SK-N-SH (cell line): ENCODE measurements around the gene ANKMY1. TPM values are rescaled to one million over a fixed set of nuclear protein-coding genes. Genes with fewer than 3 reads are reported as not detected.

Source experiments
- CTCF ChIA-PET: fragments of 300-600, 350-600 bp; formaldehyde crosslinking; extraction: SDS; loops from one replicate; lab custom pipeline; 2021; lab: Yijun Ruan, JAX
- POLR2A ChIA-PET: fragments of 350-600 bp; sonication (Branson Sonifier 250); formaldehyde crosslinking; extraction: SDS; loops from one replicate; lab custom pipeline; 2020; ENCODE audit warnings: antibody characterized with exemption, inconsistent platforms; lab: Yijun Ruan, JAX
- DNase-seq: peaks from one replicate; pipeline ENCODE4 v3.0.0; 2012
- H2AFZ ChIP-seq: fragments of 200-600 bp; sonication (generic); 2 replicates; pipeline ENCODE4 v1.8.1; 2016; ENCODE audit warnings: antibody characterized with exemption, mild to moderate bottlenecking, low read depth
- H3F3A ChIP-seq: fragments of 200-600 bp; sonication (generic); replicated peaks from 2 replicates; pipeline ENCODE3; 2016; ENCODE audit warnings: antibody characterized with exemption, mild to moderate bottlenecking; ENCODE audit not compliant: insufficient read depth
- H3K27ac ChIP-seq, 2 experiments: fragments of 200-500 bp in 1 of 2; fragments of 200-600 bp in 1 of 2; sonication (Bioruptor generic) in 1 of 2; sonication (generic), shearing (Covaris generic) in 1 of 2; 2 replicates each; pipeline versions ENCODE4 v1.5.1 to v1.6.1; 2014 to 2016; ENCODE audit warnings: low read depth in 2 of 2, inconsistent platforms in 1 of 2, low read length in 1 of 2, mild to moderate bottlenecking in 1 of 2, mixed read lengths in 1 of 2
- H3K27me3 ChIP-seq: fragments of 200-600 bp; sonication (generic), shearing (Covaris generic); 2 replicates; pipeline ENCODE4 v1.6.1; 2016; ENCODE audit warnings: mixed run types; ENCODE audit not compliant: insufficient read depth
- H3K36me3 ChIP-seq, 2 experiments: fragments of 200-500 bp in 1 of 2; fragments of 200-600 bp in 1 of 2; sonication (Bioruptor generic) in 1 of 2; sonication (generic) in 1 of 2; replicated peaks in 1 of 2; 2 replicates each; pipeline versions ENCODE3 to v1.5.1; 2014 to 2016; ENCODE audit warnings: low read length in 1 of 2, mild to moderate bottlenecking in 1 of 2; ENCODE audit not compliant: insufficient read depth in 2 of 2, control insufficient read depth in 1 of 2
- H3K4me1 ChIP-seq, 2 experiments: fragments of 200-500 bp in 1 of 2; fragments of 200-600 bp in 1 of 2; sonication (Bioruptor generic) in 1 of 2; sonication (generic), shearing (Covaris generic) in 1 of 2; 2 replicates each; pipeline versions ENCODE4 v1.5.1 to v1.6.1; 2014 to 2016; ENCODE audit warnings: low read depth in 1 of 2, low read length in 1 of 2, mixed run types in 1 of 2; ENCODE audit not compliant: insufficient read depth in 2 of 2, control insufficient read depth in 1 of 2
- H3K4me2 ChIP-seq: fragments of 200-600 bp; sonication (generic), shearing (Covaris generic); 2 replicates; pipeline ENCODE4 v1.6.1; 2017; ENCODE audit warnings: mixed run types
- H3K4me3 ChIP-seq, 2 experiments: fragments of 200-500 bp in 1 of 2; fragments of 200-600 bp in 1 of 2; sonication (Bioruptor generic) in 1 of 2; sonication (generic), shearing (Covaris generic) in 1 of 2; 2 replicates each; pipeline versions ENCODE4 v1.5.1 to v1.8.1; 2014 to 2016; ENCODE audit warnings: low read depth in 2 of 2, inconsistent platforms in 1 of 2, low read length in 1 of 2, mild to moderate bottlenecking in 1 of 2, mixed read lengths in 1 of 2, moderate library complexity in 1 of 2
- H3K79me2 ChIP-seq: fragments of 200-600 bp; sonication (generic); 2 replicates; pipeline ENCODE4 v1.8.1; 2017; ENCODE audit warnings: mild to moderate bottlenecking; ENCODE audit not compliant: insufficient read depth
- H3K9ac ChIP-seq: fragments of 200-600 bp; sonication (generic); 2 replicates; pipeline ENCODE4 v1.6.1; 2017; ENCODE audit warnings: mixed run types
- H3K9me2 ChIP-seq: fragments of 200-600 bp; sonication (generic); 2 replicates; pipeline ENCODE4 v1.6.1; 2017; ENCODE audit warnings: mixed run types
- H3K9me3 ChIP-seq: fragments of 200-600 bp; sonication (generic); 2 replicates; pipeline ENCODE4 v1.6.1; 2017; ENCODE audit warnings: mixed run types, mild to moderate bottlenecking, moderate library complexity
- H4K20me1 ChIP-seq: fragments of 200-600 bp; sonication (generic); 2 replicates; pipeline ENCODE4 v1.6.1; 2017; ENCODE audit warnings: mild to moderate bottlenecking, mixed run types; ENCODE audit not compliant: insufficient read depth
- CHD2 ChIP-seq: fragments of 150-350 bp; IDR thresholded peaks from 2 replicates; pipeline ENCODE4 v1.6.1; 2018; ENCODE audit warnings: low read length; ENCODE audit not compliant: partially characterized antibody
- CTCF ChIP-seq: fragments of 200-600 bp; sonication (generic); IDR thresholded peaks from 2 replicates; pipeline ENCODE4 v1.6.1; 2017; ENCODE audit warnings: antibody characterized with exemption, mild to moderate bottlenecking, moderate library complexity
- ELF1 ChIP-seq: IDR thresholded peaks from 2 replicates; pipeline ENCODE4 v1.4.0; 2012
- EZH2phosphoT487 ChIP-seq: fragments of 200-600 bp; sonication (generic); IDR thresholded peaks from 2 replicates; pipeline ENCODE4 v1.6.1; 2017; ENCODE audit warnings: low read depth, mixed run types, mild to moderate bottlenecking, antibody characterized with exemption, moderate library complexity, borderline replicate concordance
- FOSL2 ChIP-seq: IDR thresholded peaks from 2 replicates; pipeline ENCODE4 v1.4.0; 2012; ENCODE audit warnings: low read depth, mild to moderate bottlenecking, moderate library complexity, borderline replicate concordance
- FOXM1 ChIP-seq: IDR thresholded peaks from 2 replicates; pipeline ENCODE4 v1.4.0; 2012; ENCODE audit warnings: low read depth, mild to moderate bottlenecking
- GABPA ChIP-seq: IDR thresholded peaks from 2 replicates; pipeline ENCODE4 v1.4.0; 2012; ENCODE audit warnings: low read depth, mild to moderate bottlenecking
- MEF2A ChIP-seq: IDR thresholded peaks from 2 replicates; pipeline ENCODE4 v1.4.0; 2012; ENCODE audit warnings: low read depth, borderline replicate concordance
- NFIC ChIP-seq: IDR thresholded peaks from 2 replicates; pipeline ENCODE4 v1.4.0; 2012; ENCODE audit warnings: borderline replicate concordance
- NRF1 ChIP-seq: IDR thresholded peaks from 2 replicates; pipeline ENCODE4 v1.6.1; 2012; ENCODE audit warnings: low read depth, mild to moderate bottlenecking, low read length
- PBX3 ChIP-seq: IDR thresholded peaks from 2 replicates; pipeline ENCODE4; 2012
- RAD21 ChIP-seq: IDR thresholded peaks from 2 replicates; pipeline ENCODE4 v1.6.1; 2012; ENCODE audit warnings: mild to moderate bottlenecking, low read length
- RFX5 ChIP-seq: IDR thresholded peaks from 2 replicates; pipeline ENCODE4 v1.6.1; 2012; ENCODE audit warnings: mild to moderate bottlenecking, improper control_type of control experiment, low read length
- RXRA ChIP-seq: IDR thresholded peaks from 2 replicates; pipeline ENCODE4 v1.4.0; 2012; ENCODE audit warnings: low read depth, mild to moderate bottlenecking, borderline replicate concordance
- SMC3 ChIP-seq: IDR thresholded peaks from 2 replicates; pipeline ENCODE4 v1.6.1; 2012; ENCODE audit warnings: low read depth, low read length, improper control_type of control experiment
- TCF12 ChIP-seq: IDR thresholded peaks from 2 replicates; pipeline ENCODE4 v1.4.0; 2012
- TEAD4 ChIP-seq: IDR thresholded peaks from 2 replicates; pipeline ENCODE4 v1.4.0; 2012; ENCODE audit warnings: mild to moderate bottlenecking, borderline replicate concordance; ENCODE audit not compliant: insufficient read depth
- YY1 ChIP-seq: IDR thresholded peaks from 2 replicates; pipeline ENCODE4 v1.4.0; 2012; ENCODE audit warnings: low read depth, mild to moderate bottlenecking
- WGBS: methylation state at CpG from one replicate; pipeline ENCODE4 v1.1.6; 2017; ENCODE audit warnings: low lambda C conversion rate; 5-methylcytosine and 5-hydroxymethylcytosine counted together
- polyA plus RNA-seq, 3 experiments: library from polyadenylated mRNA; depleted of rRNA; stranded (reverse); fragments of >200 nt; gene quantifications; 2 replicates each; pipeline ENCODE4 v1.2.3, GENCODE V29; 2012
- TF ChIP-seq, protein P1 (sequence below): fragments of 150-350 bp; IDR thresholded peaks from 2 replicates; pipeline ENCODE4 v1.6.1; 2017; ENCODE audit warnings: antibody characterized with exemption, low read length, low read depth, borderline replicate concordance

The ANKMY1 gene
- polyA plus RNA-seq, 1 of the 3 experiments (the other 2 are of a cell fraction), result 12.1 TPM

DNA sequence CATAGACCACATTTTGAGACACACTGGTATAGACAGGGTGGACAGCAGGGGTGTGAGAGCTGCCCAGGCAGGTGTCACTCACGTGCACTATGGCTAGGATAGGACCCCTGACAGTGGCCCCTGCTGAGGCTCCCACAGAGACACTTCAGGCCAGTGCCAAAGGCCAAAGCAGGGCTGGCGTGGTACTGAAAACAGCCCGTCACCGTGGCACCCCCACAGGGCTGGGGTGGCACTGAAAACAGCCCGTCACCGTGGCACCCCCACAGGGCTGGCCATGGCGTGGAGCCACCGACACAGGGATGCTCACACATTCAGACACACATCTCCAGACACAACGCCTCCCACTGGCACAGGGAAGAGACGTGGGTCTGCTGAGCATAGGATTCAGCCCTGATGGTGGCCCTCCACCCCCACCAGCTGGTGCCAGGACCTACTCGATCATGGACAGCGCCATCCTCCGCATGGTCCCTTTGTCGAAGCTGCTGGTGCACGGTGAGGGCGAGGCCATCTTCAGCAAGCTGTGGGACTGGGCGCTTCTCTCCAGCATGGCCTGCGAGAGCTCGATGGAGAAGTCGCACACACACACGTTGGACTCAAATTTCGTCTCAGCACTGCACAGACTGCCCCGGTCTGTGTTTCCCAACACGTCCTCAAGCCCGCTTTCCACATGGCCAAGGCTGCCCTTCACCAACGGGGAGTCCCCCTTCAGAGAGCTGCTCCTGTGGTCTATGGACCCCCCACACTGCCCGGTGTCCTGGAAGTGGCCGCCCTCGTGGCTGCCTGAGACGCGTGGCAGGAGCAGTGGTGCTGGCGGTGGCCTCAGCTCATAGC is 34.1 kb downstream of the ANKMY1 start:
- H3K4me2 ChIP-seq, result no peak overlapping the region
- no peaks in the 10 kb centered on the region for H3K9me2 ChIP-seq
- H3K9me3 ChIP-seq, result 0 out of 2 replicates have a peak, but pooled peaks cover 3% of the 10 kb centered on the region

More for the DNA sequence above, 34.1 kb downstream of the ANKMY1 start:
- DNase-seq, result no peak
- Histone ChIP-seq H3K27ac (no peak overlapping the region), H3K4me3 (no peak overlapping the region), H3K27me3 (no peaks in the 10 kb centered on the region), H3F3A (no peaks in the 10 kb centered on the region), H3K79me2 (no peaks in the 10 kb centered on the region), H3K4me1 (no peaks in the 10 kb centered on the region), H3K36me3 (peaks cover 15 to 20% of the 10 kb centered on the region in 2 experiments), H4K20me1 (no peaks in the 10 kb centered on the region), H2AFZ (no peak overlapping the region), H3K9ac (no peak overlapping the region)
- ChIA-PET POLR2A (no interaction called here), CTCF (interaction anchor here (0.6 to 0.8 kb wide), 2 partner anchors 42 to 578 kb away, joined by 3 read pairs; partner anchors contain the start of gene MTERF4)
- no peak for TF ChIP-seq YY1
- TF ChIP-seq RXRA, result no peak
- no peak for TF ChIP-seq GABPA
- no peak for TF ChIP-seq TCF12
- no peak for TF ChIP-seq PBX3
- no peak for TF ChIP-seq FOSL2
- TF ChIP-seq NFIC, result no peak
- no peak for TF ChIP-seq TEAD4
- TF ChIP-seq RFX5, result no peak
- TF ChIP-seq MEF2A, result no peak
- TF ChIP-seq ELF1, result no peak
- no peak for TF ChIP-seq NRF1
- TF ChIP-seq CHD2, result no peak
- no peak for TF ChIP-seq CTCF
- TF ChIP-seq RAD21, result no peak
- TF ChIP-seq, protein P1, sequence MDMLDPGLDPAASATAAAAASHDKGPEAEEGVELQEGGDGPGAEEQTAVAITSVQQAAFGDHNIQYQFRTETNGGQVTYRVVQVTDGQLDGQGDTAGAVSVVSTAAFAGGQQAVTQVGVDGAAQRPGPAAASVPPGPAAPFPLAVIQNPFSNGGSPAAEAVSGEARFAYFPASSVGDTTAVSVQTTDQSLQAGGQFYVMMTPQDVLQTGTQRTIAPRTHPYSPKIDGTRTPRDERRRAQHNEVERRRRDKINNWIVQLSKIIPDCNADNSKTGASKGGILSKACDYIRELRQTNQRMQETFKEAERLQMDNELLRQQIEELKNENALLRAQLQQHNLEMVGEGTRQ, result no peak
- TF ChIP-seq EZH2phosphoT487, result no peak
- no peak for TF ChIP-seq SMC3
- no peak for TF ChIP-seq FOXM1
- WGBS, result 96% methylated on average over 27 of the region's 32 CpGs
